ENCODE measurements around the gene LRRFIP1. TPM values are rescaled to one million over a fixed set of nuclear protein-coding genes. Genes with fewer than 3 reads are reported as not detected.

LRRFIP1 gene
- total RNA-seq, 4 donors from 2014 or later: 51.5 to 95.4 (median 65.6) TPM

- TF ChIP-seq EP300 (IDR thresholded peaks at IDR 0.05): no peak
- no peak for TF ChIP-seq CTCF (IDR thresholded peaks at IDR 0.05)
- no peak for TF ChIP-seq POLR2A (IDR thresholded peaks at IDR 0.05)
- Histone ChIP-seq H3K4me3 (no peak overlapping the region), H3K36me3 (peaks cover 0 to 7% (median 0%) of the 10 kb centered on the region in 3 donors), H3K27ac (no peak overlapping the region), H3K4me1 (no peaks in the 10 kb centered on the region), H3K27me3 (no peaks in the 10 kb centered on the region), H3K9me3 (no peaks in the 10 kb centered on the region)
- no peak for DNase-seq (ENCODE audit: low spot score in 2 of 2)
- WGBS, 2 donors: 92 to 95% methylated on average over 13 of the region's 13 CpGs
Observed at GRCh38 chr2:237643066-237643465, 15.7 kb downstream of the LRRFIP1 start.

- Histone ChIP-seq H3K27me3 (no peaks in the 10 kb centered on the region), H3K4me1 (no peaks in the 10 kb centered on the region), H3K4me3 (no peak overlapping the region), H3K9me3 (no peaks in the 10 kb centered on the region), H3K36me3 (peaks cover 0 to 7% (median 0%) of the 10 kb centered on the region in 3 donors), H3K27ac (no peak overlapping the region)
- WGBS, 2 donors: 71 to 73% methylated on average over 14 of the region's 14 CpGs
- DNase-seq (ENCODE audit: low spot score in 2 of 2): no peak
- TF ChIP-seq POLR2A (IDR thresholded peaks at IDR 0.05) (no peak), CTCF (IDR thresholded peaks at IDR 0.05) (no peak), EP300 (IDR thresholded peaks at IDR 0.05) (no peak)
Observed at GRCh38 chr2:237643582-237644380, 16.4 kb downstream of the LRRFIP1 start.

GRCh38 chr2:237644381-237644703, 17.0 kb downstream of the LRRFIP1 start:
- TF ChIP-seq CTCF (IDR thresholded peaks at IDR 0.05): no peak
- no peak for TF ChIP-seq EP300 (IDR thresholded peaks at IDR 0.05)
- TF ChIP-seq POLR2A (IDR thresholded peaks at IDR 0.05): no peak
- H3K36me3 ChIP-seq: peaks cover 0 to 7% (median 0%) of the 10 kb centered on the region in 3 donors
- DNase-seq (ENCODE audit: low spot score in 2 of 2): no peak
- no peaks in the 10 kb centered on the region for H3K27me3 ChIP-seq
- no peaks in the 10 kb centered on the region for H3K4me1 ChIP-seq
- WGBS, 2 donors: 93 to 98% methylated on average over 5 of the region's 5 CpGs
- no peaks in the 10 kb centered on the region for H3K9me3 ChIP-seq
- H3K27ac ChIP-seq: no peak overlapping the region
- no peak overlapping the region for H3K4me3 ChIP-seq

GRCh38 chr2:237645261-237645660, 17.9 kb downstream of the LRRFIP1 start:
- no peaks in the 10 kb centered on the region for H3K4me1 ChIP-seq
- H3K36me3 ChIP-seq: peaks cover 0 to 7% (median 0%) of the 10 kb centered on the region in 3 donors
- 92 to 94% methylated on average over 8 of the region's 8 CpGs for WGBS, 2 donors
- no peak overlapping the region for H3K4me3 ChIP-seq
- DNase-seq (ENCODE audit: low spot score in 2 of 2): no peak
- no peak for TF ChIP-seq CTCF (IDR thresholded peaks at IDR 0.05)
- no peaks in the 10 kb centered on the region for H3K27me3 ChIP-seq
- H3K27ac ChIP-seq: no peak overlapping the region
- no peaks in the 10 kb centered on the region for H3K9me3 ChIP-seq

GRCh38 chr2:237647176-237648015, 20.0 kb downstream of the LRRFIP1 start:
- H3K27ac ChIP-seq: no peak overlapping the region
- peaks cover 0 to 11% (median 0%) of the 10 kb centered on the region in 4 donors for H3K9me3 ChIP-seq
- DNase-seq (ENCODE audit: low spot score in 2 of 2): no peak
- no peaks in the 10 kb centered on the region for H3K27me3 ChIP-seq
- H3K4me3 ChIP-seq: no peak overlapping the region
- peaks cover 0 to 7% (median 0%) of the 10 kb centered on the region in 3 donors for H3K36me3 ChIP-seq
- H3K4me1 ChIP-seq: no peaks in the 10 kb centered on the region
- WGBS, 2 donors: 75 to 80% methylated on average over 19 of the region's 20 CpGs
- no peak for TF ChIP-seq POLR2A (IDR thresholded peaks at IDR 0.05)
- no peak for TF ChIP-seq CTCF (IDR thresholded peaks at IDR 0.05)
- TF ChIP-seq EP300 (IDR thresholded peaks at IDR 0.05): no peak
